OCI-LY1 (cell line): ENCODE measurements around the gene TLCD1.
"Not testable (repeated sequence)": the region's sequence is repeated elsewhere in the genome, so short reads cannot be mapped to it uniquely, and the experiment has no call there.

Experiments
- H2AFZ ChIP-seq: fragments of 200-600 bp; sonication (generic), shearing (Covaris generic); 2 replicates; pipeline ENCODE4 v1.6.0; 2014; ENCODE audit warnings: antibody characterized with exemption, mild to moderate bottlenecking, low read length
- H3F3A ChIP-seq: fragments of 200-600 bp; sonication (generic), shearing (Covaris generic); 2 replicates; pipeline ENCODE4 v1.6.0; 2014; ENCODE audit warnings: mild to moderate bottlenecking, antibody characterized with exemption, low read length, moderate library complexity; ENCODE audit not compliant: insufficient read depth
- H3K27ac ChIP-seq: fragments of 200-600 bp; sonication (generic); 2 replicates; pipeline ENCODE4 v1.5.1; 2014; ENCODE audit warnings: low read length, mixed run types, mild to moderate bottlenecking, low read depth; ENCODE audit not compliant: poor library complexity, severe bottlenecking
- H3K27me3 ChIP-seq: fragments of 200-600 bp; sonication (generic); 2 replicates; pipeline ENCODE4 v1.6.0; 2014; ENCODE audit warnings: antibody characterized with exemption, mild to moderate bottlenecking, low read length, moderate library complexity; ENCODE audit not compliant: insufficient read depth
- H3K36me3 ChIP-seq: fragments of 200-600 bp; sonication (generic); 2 replicates; pipeline ENCODE4 v1.6.1; 2014; ENCODE audit warnings: mild to moderate bottlenecking, antibody characterized with exemption, low read length, moderate library complexity, mixed read lengths; ENCODE audit not compliant: insufficient read depth
- H3K4me1 ChIP-seq: fragments of 200-600 bp; sonication (generic); 2 replicates; pipeline ENCODE4 v1.5.1; 2014; ENCODE audit warnings: mild to moderate bottlenecking, low read length, moderate library complexity; ENCODE audit not compliant: insufficient read depth, severe bottlenecking
- H3K4me2 ChIP-seq: fragments of 200-600 bp; sonication (generic), shearing (Covaris generic); 2 replicates; pipeline ENCODE4 v1.6.1; 2014; ENCODE audit warnings: low read length
- H3K4me3 ChIP-seq: fragments of 200-600 bp; sonication (generic); 2 replicates; pipeline ENCODE4 v1.5.1; 2014; ENCODE audit warnings: low read length, low read depth, mild to moderate bottlenecking, mixed read lengths; ENCODE audit not compliant: poor library complexity, severe bottlenecking
- H3K79me2 ChIP-seq: fragments of 200-600 bp; shearing (Covaris generic); 2 replicates; pipeline ENCODE4 v1.6.1; 2016; ENCODE audit warnings: mixed run types, low read length, mixed read lengths; ENCODE audit not compliant: insufficient read depth
- H3K9ac ChIP-seq: fragments of 200-600 bp; sonication (generic), shearing (Covaris generic); 2 replicates; pipeline ENCODE4 v1.6.1; 2014; ENCODE audit warnings: mild to moderate bottlenecking, low read length, mixed read lengths
- H3K9me2 ChIP-seq: fragments of 200-600 bp; sonication (generic), shearing (Covaris generic); 2 replicates; pipeline ENCODE4 v1.6.1; 2014; ENCODE audit warnings: low read depth, mild to moderate bottlenecking, low read length, mixed read lengths
- H3K9me3 ChIP-seq: fragments of 200-600 bp; shearing (Covaris generic); 2 replicates; pipeline ENCODE4 v1.6.1; 2014; ENCODE audit warnings: low read length, mixed read lengths
- H4K20me1 ChIP-seq: fragments of 200-600 bp; sonication (generic), shearing (Covaris generic); 2 replicates; pipeline ENCODE4 v1.6.0; 2016; ENCODE audit warnings: mild to moderate bottlenecking, low read length; ENCODE audit not compliant: insufficient read depth
- CTCF ChIP-seq: fragments of 200-600 bp; sonication (generic), shearing (Covaris generic); IDR thresholded peaks from 2 replicates; pipeline ENCODE4 v1.5.1; 2017; ENCODE audit warnings: mild to moderate bottlenecking, antibody characterized with exemption, low read length, moderate library complexity, mixed read lengths
- EZH2 ChIP-seq: fragments of 200-600 bp; sonication (generic), shearing (Covaris generic); IDR thresholded peaks from 2 replicates; pipeline ENCODE4 v1.8.0; 2017; ENCODE audit warnings: borderline replicate concordance, mixed run types, mild to moderate bottlenecking, antibody characterized with exemption, low read length, moderate library complexity, mixed read lengths

Gene TLCD1

DNA sequence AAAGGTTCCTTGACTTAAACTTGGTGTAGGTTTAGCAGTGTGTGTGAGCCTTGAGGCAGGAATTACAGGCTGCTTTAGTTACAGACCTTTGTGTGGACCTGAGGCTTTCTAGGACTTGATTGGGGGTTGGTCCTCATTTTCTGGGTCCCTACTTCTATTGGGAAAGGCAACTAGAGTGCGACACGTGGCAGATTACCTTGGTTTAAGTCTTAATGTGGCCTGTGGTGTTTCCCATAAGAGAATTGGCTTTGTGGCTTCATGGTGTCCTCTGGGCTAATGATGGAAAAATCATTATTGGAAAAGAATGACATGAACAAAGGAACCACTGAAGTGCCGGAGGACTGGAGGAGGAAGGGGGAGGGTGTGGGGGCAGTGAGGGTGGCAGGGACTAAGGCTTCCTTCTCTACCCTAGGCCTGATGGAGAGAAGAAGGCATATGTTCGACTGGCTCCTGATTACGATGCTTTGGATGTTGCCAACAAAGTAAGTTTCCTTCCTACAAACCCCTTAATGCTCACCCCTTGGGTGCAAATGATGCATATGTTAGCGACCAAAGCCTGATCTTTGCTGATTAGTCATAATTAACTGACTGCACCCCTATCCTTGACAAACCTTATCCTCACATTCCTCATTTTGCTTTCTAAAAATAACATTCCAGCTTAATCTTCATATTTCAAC is 2.7 kb downstream of the TLCD1 start:
- TF ChIP-seq EZH2 (no peak), CTCF (no peak)
- Histone ChIP-seq H3K9me3 (no peaks in the 10 kb centered on the region), H3K9me2 (no peaks in the 10 kb centered on the region), H2AFZ (no peak overlapping the region), H3K27ac (peak overlapping the region; percentile 91), H3K36me3 (peaks cover 56% of the 10 kb centered on the region), H3F3A (peaks cover 20% of the 10 kb centered on the region), H3K4me3 (peak overlapping the region; percentile 97), H3K4me2 (peak overlapping the region; percentile 94), H3K27me3 (no peaks in the 10 kb centered on the region), H3K79me2 (peaks cover 18% of the 10 kb centered on the region), H3K4me1 (peaks cover 67% of the 10 kb centered on the region), H4K20me1 (no peaks in the 10 kb centered on the region), H3K9ac (no peak overlapping the region; the same call in 1 of the 2 replicates)

GRCh38 chr17:28722417-28723158 is 3.4 kb downstream of the TLCD1 start:
- peaks cover 66% of the 10 kb centered on the region for H3K4me1 ChIP-seq
- TF ChIP-seq EZH2, result no peak
- TF ChIP-seq CTCF, result no peak
- H3K4me2 ChIP-seq, result peak overlapping the region; percentile 94
- no peaks in the 10 kb centered on the region for H4K20me1 ChIP-seq
- H3K9ac ChIP-seq, result peak overlapping the region; percentile 41; the same call in 1 of the 2 replicates
- peaks cover 20% of the 10 kb centered on the region for H3F3A ChIP-seq
- peaks cover 56% of the 10 kb centered on the region for H3K36me3 ChIP-seq
- H3K4me3 ChIP-seq, result peak overlapping the region; percentile 97
- H3K9me2 ChIP-seq, result no peaks in the 10 kb centered on the region
- H2AFZ ChIP-seq, result no peak overlapping the region
- H3K9me3 ChIP-seq, result no peaks in the 10 kb centered on the region
- peaks cover 18% of the 10 kb centered on the region for H3K79me2 ChIP-seq
- H3K27me3 ChIP-seq, result no peaks in the 10 kb centered on the region
- H3K27ac ChIP-seq, result peak overlapping the region; percentile 91

GRCh38 chr17:28720997-28721329 is 5.1 kb downstream of the TLCD1 start:
- H3K27me3 ChIP-seq, H4K20me1 ChIP-seq, H3K9me2 ChIP-seq, H2AFZ ChIP-seq, H3K9me3 ChIP-seq: not testable (repeated sequence)
- Histone ChIP-seq H3K27ac (peak overlapping the region; percentile 91), H3K4me1 (peaks cover 66% of the 10 kb centered on the region), H3K36me3 (peaks cover 56% of the 10 kb centered on the region), H3K4me2 (peak overlapping the region; percentile 94), H3K9ac (peak overlapping the region; percentile 98), H3K4me3 (peak overlapping the region; percentile 97), H3K79me2 (peaks cover 18% of the 10 kb centered on the region), H3F3A (peaks cover 20% of the 10 kb centered on the region)
